Astrocyte (in vitro differentiated cells and primary cell): ENCODE data around the gene SLC12A5. TPM values are rescaled to one million over a fixed set of nuclear protein-coding genes. Genes with fewer than 3 reads are reported as not detected.
A peak's percentile ranks its signal among the peaks of the same experiment; 100 is the strongest.

ENCODE experiments used
- DNase-seq: peaks from one replicate; pipeline ENCODE4 v3.0.0-alpha.2; 2010; ENCODE audit warnings: low read depth
- FAIRE-seq: peaks from 2 replicates; lab custom pipeline; 2011; peaks lifted over from hg19 to GRCh38; lab: Jason Lieb, UNC
- H2AFZ ChIP-seq: 2 replicates; pipeline ENCODE4 v1.6.0; 2012; ENCODE audit warnings: low read depth, low read length, inconsistent platforms
- H3K27ac ChIP-seq: 2 replicates; pipeline ENCODE4 v1.5.1; 2011; ENCODE audit warnings: low read depth, low read length, inconsistent platforms
- H3K27me3 ChIP-seq: 2 replicates; pipeline ENCODE4 v1.6.0; 2011; ENCODE audit warnings: low read length, inconsistent platforms; ENCODE audit not compliant: insufficient read depth
- H3K36me3 ChIP-seq: 2 replicates; pipeline ENCODE4 v1.5.1; 2011; ENCODE audit warnings: low read length, inconsistent platforms; ENCODE audit not compliant: insufficient read depth
- H3K4me1 ChIP-seq: 2 replicates; pipeline ENCODE4 v1.5.1; 2011; ENCODE audit warnings: low read length, inconsistent platforms; ENCODE audit not compliant: insufficient read depth
- H3K4me2 ChIP-seq: 2 replicates; pipeline ENCODE4 v1.6.0; 2012; ENCODE audit warnings: low read length, inconsistent platforms
- H3K4me3 ChIP-seq: 2 replicates; pipeline ENCODE4 v1.5.1; 2011; ENCODE audit warnings: low read depth, mild to moderate bottlenecking, low read length, inconsistent platforms; ENCODE audit not compliant: insufficient read depth
- H3K79me2 ChIP-seq: 2 replicates; pipeline ENCODE4 v1.6.0; 2012; ENCODE audit warnings: mild to moderate bottlenecking, low read length, inconsistent platforms; ENCODE audit not compliant: insufficient read depth
- H3K9ac ChIP-seq: 2 replicates; pipeline ENCODE4 v1.6.0; 2012; ENCODE audit warnings: mild to moderate bottlenecking, low read length, inconsistent platforms
- H3K9me3 ChIP-seq: 2 replicates; pipeline ENCODE4 v1.5.1; 2012; ENCODE audit warnings: low read depth, mild to moderate bottlenecking, low read length, inconsistent platforms; ENCODE audit not compliant: insufficient read depth
- H4K20me1 ChIP-seq: 2 replicates; pipeline ENCODE4 v1.6.0; 2012; ENCODE audit warnings: low read length, inconsistent platforms; ENCODE audit not compliant: insufficient read depth
- H3K27ac Mint-ChIP-seq: one replicate; pipeline ENCODE4 v1.8.0; 2021; ENCODE audit warnings: mild to moderate bottlenecking, mixed read lengths; ENCODE audit not compliant: unreplicated experiment
- H3K27me3 Mint-ChIP-seq: one replicate; pipeline ENCODE4 v1.8.0; 2021; ENCODE audit warnings: low read depth, mixed read lengths; ENCODE audit not compliant: unreplicated experiment
- H3K36me3 Mint-ChIP-seq: one replicate; pipeline ENCODE4 v1.8.0; 2021; ENCODE audit warnings: low read depth, mixed read lengths; ENCODE audit not compliant: unreplicated experiment
- H3K4me1 Mint-ChIP-seq: one replicate; pipeline ENCODE4 v1.8.0; 2021; ENCODE audit warnings: low read depth, mixed read lengths; ENCODE audit not compliant: unreplicated experiment
- H3K4me3 Mint-ChIP-seq: one replicate; pipeline ENCODE4 v1.8.0; 2021; ENCODE audit warnings: mild to moderate bottlenecking, moderate library complexity, mixed read lengths; ENCODE audit not compliant: unreplicated experiment
- H3K9me3 Mint-ChIP-seq: one replicate; pipeline ENCODE4 v1.8.0; 2021; ENCODE audit warnings: mild to moderate bottlenecking, mixed read lengths; ENCODE audit not compliant: unreplicated experiment
- EZH2 ChIP-seq: IDR thresholded peaks from 2 replicates; pipeline ENCODE4 v1.6.1; 2012; ENCODE audit warnings: mild to moderate bottlenecking, low read length, inconsistent platforms; ENCODE audit not compliant: insufficient read depth
- total RNA-seq: library from RNA; stranded (reverse); gene quantifications from 2 replicates; pipeline ENCODE4 v1.2.1, GENCODE V29; 2021
- TF ChIP-seq, protein P1 (sequence below): IDR thresholded peaks from 2 replicates; pipeline ENCODE4 v1.5.1; 2011; ENCODE audit warnings: low read depth, mild to moderate bottlenecking, inconsistent platforms, low read length, moderate library complexity; ENCODE audit not compliant: insufficient read depth

Gene SLC12A5
- total RNA-seq, 1 donor from 2014 or later, result 14.6 TPM

DNA sequence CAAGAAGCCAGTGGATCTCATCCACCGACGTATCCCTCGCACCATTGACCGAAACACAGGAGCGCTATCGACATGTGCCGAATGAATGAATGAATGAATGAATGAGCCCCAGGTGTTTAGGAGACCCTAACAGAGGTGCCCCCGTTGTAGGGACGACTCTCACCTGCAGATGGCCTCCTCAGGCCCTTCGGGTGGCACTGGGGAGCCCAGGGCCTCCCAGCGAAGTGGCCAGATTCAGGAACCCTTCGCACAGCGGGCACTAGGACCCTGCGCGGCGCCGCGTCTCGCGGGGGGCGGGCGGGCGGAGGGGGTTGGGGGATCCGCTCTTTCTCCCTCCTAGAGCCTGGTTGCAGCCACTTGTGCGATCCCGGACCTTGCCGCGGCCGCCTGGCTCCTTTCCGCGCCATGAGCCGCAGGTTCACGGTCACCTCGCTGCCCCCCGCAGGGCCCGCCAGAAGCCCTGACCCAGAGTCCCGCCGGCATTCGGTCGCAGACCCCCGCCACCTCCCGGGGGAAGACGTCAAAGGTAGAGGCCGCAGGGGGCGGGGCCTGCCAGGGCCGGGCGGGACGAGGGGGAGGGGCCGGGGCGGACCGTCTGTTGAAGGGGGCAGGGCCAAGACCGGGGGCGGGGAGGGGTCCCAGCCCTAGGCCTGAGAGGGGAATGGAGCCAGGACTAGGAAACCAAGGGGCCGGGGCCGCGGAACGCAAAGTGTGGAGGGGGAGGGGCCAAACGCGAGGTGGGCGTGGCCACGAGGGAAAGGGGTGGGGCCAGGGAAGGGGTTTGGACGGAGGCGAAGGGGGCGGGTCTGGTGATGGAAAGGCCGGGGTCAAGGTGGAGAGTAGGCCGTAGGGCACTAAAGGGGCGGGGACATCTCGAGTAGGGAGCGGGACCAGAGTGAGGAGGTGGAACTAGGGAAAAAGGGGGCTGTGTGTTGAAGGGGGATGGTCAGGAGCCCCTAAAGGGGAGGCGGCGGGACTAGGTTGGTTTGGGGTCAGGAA is 7.4 kb upstream of the SLC12A5 start:
- Histone ChIP-seq H3K36me3 (no peaks in the 10 kb centered on the region), H3K9me3 (no peaks in the 10 kb centered on the region), H3K4me1 (no peaks in the 10 kb centered on the region), H2AFZ (peak overlapping the region; percentile 47), H3K27me3 (peaks cover 45% of the 10 kb centered on the region), H3K9ac (no peak overlapping the region), H3K4me2 (peak overlapping the region; percentile 70), H3K27ac (no peak overlapping the region), H4K20me1 (peaks cover 4% of the 10 kb centered on the region), H3K4me3 (no peak overlapping the region), H3K79me2 (no peaks in the 10 kb centered on the region)
- TF ChIP-seq, protein P1, sequence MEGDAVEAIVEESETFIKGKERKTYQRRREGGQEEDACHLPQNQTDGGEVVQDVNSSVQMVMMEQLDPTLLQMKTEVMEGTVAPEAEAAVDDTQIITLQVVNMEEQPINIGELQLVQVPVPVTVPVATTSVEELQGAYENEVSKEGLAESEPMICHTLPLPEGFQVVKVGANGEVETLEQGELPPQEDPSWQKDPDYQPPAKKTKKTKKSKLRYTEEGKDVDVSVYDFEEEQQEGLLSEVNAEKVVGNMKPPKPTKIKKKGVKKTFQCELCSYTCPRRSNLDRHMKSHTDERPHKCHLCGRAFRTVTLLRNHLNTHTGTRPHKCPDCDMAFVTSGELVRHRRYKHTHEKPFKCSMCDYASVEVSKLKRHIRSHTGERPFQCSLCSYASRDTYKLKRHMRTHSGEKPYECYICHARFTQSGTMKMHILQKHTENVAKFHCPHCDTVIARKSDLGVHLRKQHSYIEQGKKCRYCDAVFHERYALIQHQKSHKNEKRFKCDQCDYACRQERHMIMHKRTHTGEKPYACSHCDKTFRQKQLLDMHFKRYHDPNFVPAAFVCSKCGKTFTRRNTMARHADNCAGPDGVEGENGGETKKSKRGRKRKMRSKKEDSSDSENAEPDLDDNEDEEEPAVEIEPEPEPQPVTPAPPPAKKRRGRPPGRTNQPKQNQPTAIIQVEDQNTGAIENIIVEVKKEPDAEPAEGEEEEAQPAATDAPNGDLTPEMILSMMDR, result no peak
- no peak for TF ChIP-seq EZH2
- FAIRE-seq, result no peak
- Mint-ChIP-seq H3K36me3 (peaks cover 4% of the 10 kb centered on the region), H3K27me3 (peaks cover 44% of the 10 kb centered on the region), H3K9me3 (no peaks in the 10 kb centered on the region), H3K27ac (peak overlapping the region; percentile 44), H3K4me3 (peak overlapping the region; percentile 89), H3K4me1 (peaks cover 2% of the 10 kb centered on the region)
- DNase-seq, result no peak

DNA sequence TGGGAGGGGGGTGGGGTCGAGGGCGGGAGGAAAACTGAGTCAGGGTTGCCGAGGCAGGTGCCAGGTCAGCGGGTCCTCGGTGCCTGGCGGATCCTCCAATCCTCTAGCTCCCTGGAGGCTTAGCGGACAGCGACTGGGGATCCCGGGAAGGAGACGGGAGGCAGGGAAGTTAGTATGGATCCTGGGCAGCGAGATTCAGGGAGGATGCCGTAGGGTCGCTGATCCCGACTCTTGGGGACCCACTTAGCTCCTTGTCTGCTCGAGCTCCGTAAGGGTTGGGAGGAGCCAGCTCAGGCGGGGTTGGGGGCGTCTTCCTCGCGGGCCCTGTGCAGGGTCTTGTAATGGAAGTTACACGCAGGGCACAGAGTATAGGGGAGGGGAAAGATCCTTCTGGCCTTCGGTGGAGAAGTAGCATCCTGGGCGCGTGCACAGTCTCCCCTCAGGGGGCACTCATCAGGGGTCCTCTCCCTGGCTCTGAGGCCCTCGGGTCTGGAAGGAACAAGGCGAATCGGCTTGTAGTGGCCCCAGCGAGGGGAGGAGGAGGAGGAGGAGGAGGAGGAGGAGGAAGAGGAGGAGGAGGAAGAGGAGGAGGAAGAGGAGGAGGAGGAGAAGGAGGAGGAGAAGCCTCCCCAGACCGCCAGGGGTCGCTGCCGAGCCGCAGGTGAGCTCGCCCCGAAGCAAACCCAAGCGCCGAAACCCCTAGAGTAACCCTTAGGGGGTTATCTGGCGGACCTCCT is 6.4 kb upstream of the SLC12A5 start:
- H3K79me2 ChIP-seq, result no peaks in the 10 kb centered on the region
- Mint-ChIP-seq H3K27ac (no peak overlapping the region), H3K36me3 (peaks cover 4% of the 10 kb centered on the region), H3K4me3 (peak overlapping the region; percentile 89), H3K27me3 (peaks cover 52% of the 10 kb centered on the region), H3K4me1 (peaks cover 2% of the 10 kb centered on the region), H3K9me3 (no peaks in the 10 kb centered on the region)
- no peaks in the 10 kb centered on the region for H3K36me3 ChIP-seq
- H3K4me3 ChIP-seq, result no peak overlapping the region
- H4K20me1 ChIP-seq, result peaks cover 4% of the 10 kb centered on the region
- no peaks in the 10 kb centered on the region for H3K4me1 ChIP-seq
- H3K27me3 ChIP-seq, result peaks cover 47% of the 10 kb centered on the region
- TF ChIP-seq EZH2, result no peak
- TF ChIP-seq, protein P1, result peak; percentile 24
- no peak overlapping the region for H3K9ac ChIP-seq
- H3K27ac ChIP-seq, result no peak overlapping the region
- FAIRE-seq (no peak), DNase-seq (no peak)
- no peaks in the 10 kb centered on the region for H3K9me3 ChIP-seq
- peak overlapping the region; percentile 62 for H3K4me2 ChIP-seq
- peak overlapping the region; percentile 26 for H2AFZ ChIP-seq
